ENCODE data around the gene SH3BP1. TPM values are rescaled to one million over a fixed set of nuclear protein-coding genes. Genes with fewer than 3 reads are reported as not detected.
A peak's percentile ranks its signal among the peaks of the same experiment; 100 is the strongest.

SH3BP1 gene
- total and polyA plus RNA-seq, 2 of the 13 experiments (the other 11 are each of a cell fraction or from before 2014, with no cell fraction given) = 8.4 to 18.5 TPM

GRCh38 chr22:37658133-37659065 lies 18.9 kb downstream of the SH3BP1 start, which contains the start of gene PDXP (continued):
- TF ChIP-seq ZNF782 (CRISPR knock-in tag; IDR thresholded peaks at IDR 0.05; ENCODE audit: borderline replicate concordance) (no peak; the same call in 1 of the 2 replicates), ZC3H4 (CRISPR knock-in tag; IDR thresholded peaks at IDR 0.05; ENCODE audit: borderline replicate concordance) (no peak), SP140L (CRISPR knock-in tag; IDR thresholded peaks at IDR 0.05; ENCODE audit: borderline replicate concordance) (no peak), ZMYM2 (CRISPR knock-in tag; IDR thresholded peaks at IDR 0.05) (no peak), NCOA5 (CRISPR knock-in tag; IDR thresholded peaks at IDR 0.05) (no peak), ZNF441 (CRISPR knock-in tag; IDR thresholded peaks at IDR 0.05; ENCODE audit: borderline replicate concordance) (peak; percentile 73; the same call in 1 of the 2 replicates), EED (CRISPR knock-in tag; IDR thresholded peaks at IDR 0.05) (no peak), ZNF414 (CRISPR knock-in tag; IDR thresholded peaks at IDR 0.05) (no peak), E2F5 (CRISPR knock-in tag; conservative IDR thresholded peaks at IDR 0.05) (peak; percentile 84; the same call in 1 of the 2 replicates), ZFP82 (CRISPR knock-in tag; IDR thresholded peaks at IDR 0.05; ENCODE audit: borderline replicate concordance) (no peak), RARG (CRISPR knock-in tag; IDR thresholded peaks at IDR 0.05; ENCODE audit: low read depth) (no peak), ZSCAN30 (CRISPR knock-in tag; IDR thresholded peaks at IDR 0.05) (no peak), ZC3H13 (CRISPR knock-in tag; IDR thresholded peaks at IDR 0.05) (no peak), FOSL2 (CRISPR knock-in tag; IDR thresholded peaks at IDR 0.05) (no peak), ELF1 (CRISPR knock-in tag; IDR thresholded peaks at IDR 0.05) (peak; percentile 20; the same call in 1 of the 2 replicates), ARID3A (IDR thresholded peaks at IDR 0.05; ENCODE audit: low read depth, low read length) (no peak), GABPA (IDR thresholded peaks at IDR 0.05; ENCODE audit: low read depth, low read length) (no peak), GABPA (CRISPR knock-in tag; IDR thresholded peaks at IDR 0.05; ENCODE audit: low read depth) (peak; percentile 42), YEATS2 (CRISPR knock-in tag; IDR thresholded peaks at IDR 0.05; ENCODE audit: borderline replicate concordance) (peak; percentile 48; the same call in 1 of the 2 replicates), KAT8 (CRISPR knock-in tag; IDR thresholded peaks at IDR 0.05) (0 out of 2 replicates have a peak, but pooled peaks have one; percentile 33), ZNF652 (CRISPR knock-in tag; IDR thresholded peaks at IDR 0.05; ENCODE audit: borderline replicate concordance, low read depth) (no peak), NR2F6 (IDR thresholded peaks at IDR 0.05) (no peak), NR2F6 (CRISPR knock-in tag; IDR thresholded peaks at IDR 0.05) (no peak)
- TF ChIP-seq, protein P1, sequence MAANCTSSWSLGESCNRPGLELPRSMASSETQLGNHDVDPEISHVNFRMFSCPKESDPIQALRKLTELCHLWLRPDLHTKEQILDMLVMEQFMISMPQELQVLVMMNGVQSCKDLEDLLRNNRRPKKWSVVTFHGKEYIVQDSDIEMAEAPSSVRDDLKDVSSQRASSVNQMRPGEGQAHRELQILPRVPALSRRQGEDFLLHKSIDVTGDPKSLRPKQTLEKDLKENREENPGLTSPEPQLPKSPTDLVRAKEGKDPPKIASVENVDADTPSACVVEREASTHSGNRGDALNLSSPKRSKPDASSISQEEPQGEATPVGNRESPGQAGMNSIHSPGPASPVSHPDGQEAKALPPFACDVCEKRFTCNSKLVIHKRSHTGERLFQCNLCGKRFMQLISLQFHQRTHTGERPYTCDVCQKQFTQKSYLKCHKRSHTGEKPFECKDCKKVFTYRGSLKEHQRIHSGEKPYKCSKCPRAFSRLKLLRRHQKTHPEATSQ (CRISPR knock-in tag; IDR thresholded peaks at IDR 0.05; ENCODE audit: borderline replicate concordance) = no peak
- TF ChIP-seq, protein P2, sequence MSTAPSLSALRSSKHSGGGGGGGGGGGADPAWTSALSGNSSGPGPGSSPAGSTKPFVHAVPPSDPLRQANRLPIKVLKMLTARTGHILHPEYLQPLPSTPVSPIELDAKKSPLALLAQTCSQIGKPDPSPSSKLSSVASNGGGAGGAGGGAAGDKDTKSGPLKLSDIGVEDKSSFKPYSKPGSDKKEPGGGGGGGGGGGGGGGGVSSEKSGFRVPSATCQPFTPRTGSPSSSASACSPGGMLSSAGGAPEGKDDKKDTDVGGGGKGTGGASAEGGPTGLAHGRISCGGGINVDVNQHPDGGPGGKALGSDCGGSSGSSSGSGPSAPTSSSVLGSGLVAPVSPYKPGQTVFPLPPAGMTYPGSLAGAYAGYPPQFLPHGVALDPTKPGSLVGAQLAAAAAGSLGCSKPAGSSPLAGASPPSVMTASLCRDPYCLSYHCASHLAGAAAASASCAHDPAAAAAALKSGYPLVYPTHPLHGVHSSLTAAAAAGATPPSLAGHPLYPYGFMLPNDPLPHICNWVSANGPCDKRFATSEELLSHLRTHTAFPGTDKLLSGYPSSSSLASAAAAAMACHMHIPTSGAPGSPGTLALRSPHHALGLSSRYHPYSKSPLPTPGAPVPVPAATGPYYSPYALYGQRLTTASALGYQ (CRISPR knock-in tag; IDR thresholded peaks at IDR 0.05) = no peak

Data from HepG2 (cell line).